NCI-H1048 (cell line): ENCODE data around the gene API5.

Experiments used
- DNase-seq: peaks from one replicate; lab custom pipeline; 2025; lab: John Stamatoyannopoulos, UW

The API5 gene

DNA sequence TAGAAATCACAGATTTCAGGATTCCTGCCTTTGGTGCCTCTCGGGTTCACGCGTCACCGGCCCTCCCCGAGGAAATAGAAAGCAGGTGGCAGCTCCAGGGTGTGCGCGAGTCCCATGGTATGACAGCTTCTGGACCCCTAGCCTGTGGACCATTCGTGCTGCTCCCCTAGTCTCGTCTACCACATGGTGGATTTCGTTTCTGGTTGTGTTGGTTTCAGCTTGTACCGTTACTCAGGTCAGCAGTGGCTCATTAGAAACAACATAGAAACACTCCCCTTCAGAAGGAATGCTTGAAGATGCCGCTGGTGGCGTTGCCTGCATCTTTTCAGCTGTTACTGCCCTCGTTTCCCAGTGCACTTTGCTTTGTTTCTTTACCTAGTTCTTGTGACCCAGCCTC is 47.6 kb downstream of the API5 start:
- DNase-seq, result no peak

GRCh38 chr11:43360361-43361032 is 48.7 kb downstream of the API5 start:
- no peak for DNase-seq

- no peak for DNase-seq
Observed at GRCh38 chr11:43366677-43367076, 54.9 kb downstream of the API5 start.

GRCh38 chr11:43367382-43368178 is 55.8 kb downstream of the API5 start:
- DNase-seq, result no peak

DNA sequence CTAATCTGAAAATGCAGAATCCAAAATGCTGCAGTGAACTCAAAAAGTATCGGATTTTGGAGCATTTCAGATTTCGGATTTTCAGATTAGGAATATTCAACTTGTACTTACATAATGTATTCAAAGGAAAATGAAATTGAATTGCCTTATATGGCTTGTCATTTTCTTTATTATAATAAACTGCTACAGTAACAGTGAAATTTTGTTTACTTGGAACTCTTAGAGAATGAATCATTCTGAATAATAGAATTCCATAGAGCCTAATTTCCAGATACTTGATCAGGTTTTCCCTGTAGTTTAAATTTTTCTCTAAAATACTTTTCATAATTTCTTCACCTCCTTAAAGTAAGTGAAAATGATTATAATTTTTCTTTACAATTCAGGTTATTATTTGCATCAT is 64.3 kb downstream of the API5 start:
- DNase-seq, result no peak

DNA sequence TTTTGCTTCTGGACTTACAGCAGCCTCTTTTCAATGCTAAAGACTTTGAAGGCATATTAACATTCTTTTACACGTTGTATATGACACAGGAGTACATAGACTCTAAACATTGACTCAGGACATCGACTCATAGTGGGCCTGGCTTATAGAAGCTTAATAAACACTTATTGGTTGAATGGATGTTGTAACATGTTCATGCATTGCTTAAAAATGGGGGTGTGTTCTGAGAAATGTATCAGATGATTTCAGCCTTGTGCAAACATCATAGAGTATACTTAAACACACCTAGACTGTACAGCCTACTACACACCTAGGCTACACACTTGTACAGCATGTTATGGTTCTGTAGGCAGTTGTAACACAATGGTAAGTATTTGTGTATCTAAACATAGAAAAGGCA is 64.8 kb downstream of the API5 start:
- no peak for DNase-seq

GRCh38 chr11:43377389-43377788 is 65.6 kb downstream of the API5 start:
- DNase-seq, result no peak

- no peak for DNase-seq
Observed at GRCh38 chr11:43378897-43379296, 67.1 kb downstream of the API5 start.

- DNase-seq, result no peak
Observed at GRCh38 chr11:43381802-43382201, 70.0 kb downstream of the API5 start.

- no peak for DNase-seq
Observed at GRCh38 chr11:43382614-43383013, 70.8 kb downstream of the API5 start.

- no peak for DNase-seq
Observed at GRCh38 chr11:43384393-43384792, 72.6 kb downstream of the API5 start.

- no peak for DNase-seq
Observed at GRCh38 chr11:43392713-43393112, 80.9 kb downstream of the API5 start.

- DNase-seq, result no peak
Observed at GRCh38 chr11:43393765-43394355, 82.1 kb downstream of the API5 start.
